GM19467 (cell line): ENCODE data around the gene SNCG.
"Not testable (repeated sequence)": the region's sequence is repeated elsewhere in the genome, so short reads cannot be mapped to it uniquely, and the experiment has no call there.

Experiments
- ATAC-seq: cut with Tn5 transposase; IDR thresholded peaks from one replicate; pipeline ENCODE4 v1.9.1; 2021; ENCODE audit warnings: mild to moderate bottlenecking, moderate library complexity; ENCODE audit not compliant: unreplicated experiment

SNCG gene

DNA sequence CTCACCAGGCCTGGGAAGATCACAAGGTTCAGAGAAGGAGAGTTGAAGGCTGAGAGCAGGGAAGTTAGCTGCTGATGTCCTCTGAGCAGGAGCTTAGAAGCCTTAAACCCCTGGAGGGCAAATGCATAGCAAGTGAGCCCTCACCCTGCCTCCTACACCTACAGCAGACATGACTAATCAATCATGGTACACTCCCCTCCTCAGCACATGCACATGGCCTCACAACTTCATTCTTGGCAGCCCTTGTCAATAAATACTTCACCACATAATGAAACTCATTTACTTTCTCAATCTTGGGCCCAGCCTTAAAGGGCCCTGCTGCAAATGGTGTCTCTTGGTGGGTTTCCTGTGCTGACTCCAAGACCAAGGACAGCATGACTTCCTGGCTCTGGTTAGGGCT lies 13.9 kb upstream of the SNCG start:
- no peak for ATAC-seq

DNA sequence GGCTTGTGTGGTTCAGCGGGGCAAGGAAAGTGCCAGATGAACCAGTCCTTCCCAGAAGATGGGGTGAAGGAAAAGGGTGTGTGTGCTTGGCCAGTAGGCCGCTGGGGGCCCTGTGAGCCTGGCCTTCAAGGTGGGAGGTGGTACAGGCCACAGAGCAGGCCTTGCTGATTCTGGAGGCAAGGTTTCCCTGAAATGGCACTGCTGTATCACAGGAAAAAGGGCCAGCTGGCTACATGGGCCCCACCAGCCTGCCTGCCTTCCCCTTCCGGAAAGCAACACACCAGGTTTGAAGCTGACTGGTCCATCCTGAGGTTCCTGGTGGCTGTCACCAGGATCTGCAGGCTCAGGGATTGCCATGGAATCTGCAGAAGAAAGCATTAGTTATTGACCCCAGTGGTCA lies 13.5 kb upstream of the SNCG start:
- no peak for ATAC-seq

DNA sequence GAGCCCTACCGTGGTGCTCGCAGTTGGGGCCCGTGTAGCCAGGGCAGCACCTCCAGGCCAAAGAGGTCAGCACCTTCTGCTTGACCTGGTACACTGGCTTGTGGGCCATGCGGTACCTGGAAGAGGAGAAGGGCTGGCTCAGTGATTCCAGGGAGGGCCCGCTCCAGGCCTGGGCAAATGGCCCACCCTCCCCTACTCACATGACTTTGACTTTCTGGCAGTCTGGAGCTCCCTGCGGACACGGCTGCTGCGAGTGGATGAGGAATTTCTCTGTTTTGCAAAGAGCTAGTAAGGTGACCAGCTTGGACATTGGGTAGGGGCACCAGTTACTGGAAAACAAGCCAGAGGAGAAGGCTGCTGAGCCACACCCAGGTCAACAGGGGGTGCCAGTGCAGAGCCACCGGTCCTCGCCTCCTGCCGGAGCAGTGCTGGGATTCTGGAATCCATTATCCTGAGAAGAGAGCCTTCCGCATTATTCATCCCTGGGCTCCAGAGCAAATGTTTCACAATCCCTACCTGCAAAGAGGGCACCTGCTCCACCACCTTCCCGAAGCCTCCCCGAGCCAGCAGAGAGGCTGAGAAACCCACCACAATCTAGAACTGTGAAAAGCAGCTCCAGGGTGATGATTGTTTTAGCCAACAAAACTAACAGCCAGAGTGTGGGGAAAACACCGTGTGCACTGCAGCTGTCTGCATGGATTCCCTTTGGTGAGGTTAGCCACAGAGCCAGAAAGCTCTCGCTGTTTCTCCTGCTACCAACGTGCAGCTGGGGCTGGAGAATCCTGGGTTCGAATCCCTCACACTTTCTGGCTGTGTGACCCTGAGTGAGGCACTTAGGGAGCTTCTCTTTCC lies 12.8 kb upstream of the SNCG start:
- no peak for ATAC-seq

DNA sequence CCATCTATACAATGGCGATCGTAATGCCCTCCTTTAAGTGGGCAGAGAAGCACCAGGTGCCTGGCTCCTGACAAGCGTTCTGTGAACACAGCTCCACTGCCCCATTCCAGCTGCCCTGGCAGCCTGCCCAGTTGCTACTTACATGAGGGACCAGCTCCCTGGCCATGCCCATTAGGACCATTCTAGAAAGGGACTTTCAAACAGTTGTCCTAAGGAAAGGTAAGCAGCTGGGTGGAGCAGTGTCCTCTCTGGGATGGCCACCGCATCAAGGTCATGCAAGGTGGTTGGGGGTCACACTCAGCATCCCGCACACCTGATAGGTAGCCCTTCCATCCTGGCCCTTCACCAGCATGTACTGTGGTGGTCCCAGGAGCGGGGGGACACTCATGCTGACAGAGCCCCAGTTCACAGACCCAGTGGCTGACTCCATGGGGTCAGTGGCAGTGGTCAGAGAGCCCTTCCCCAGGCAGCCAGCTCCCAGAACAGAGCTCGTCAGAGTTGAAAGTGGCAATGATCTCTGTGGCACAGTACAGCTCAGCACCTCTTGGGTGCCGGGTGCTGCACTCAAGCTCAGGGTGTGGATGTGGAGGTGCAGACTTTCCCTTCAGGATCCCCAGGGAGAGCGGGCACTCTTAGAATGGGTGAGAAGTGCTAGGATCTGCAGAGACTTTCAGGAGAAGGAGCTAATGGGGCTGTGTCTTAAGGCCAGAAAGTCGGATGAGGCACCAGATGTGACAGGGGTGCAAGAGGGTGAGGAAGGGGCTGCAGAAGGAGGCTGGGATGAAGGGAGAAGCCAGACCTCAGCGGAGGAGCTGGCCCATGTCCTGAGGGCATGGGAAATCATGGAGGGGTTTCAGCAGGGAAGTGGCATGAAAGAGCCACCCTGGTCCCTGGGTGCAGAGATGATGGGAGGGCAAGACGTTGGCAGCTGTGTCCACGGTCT lies 11.9 kb upstream of the SNCG start:
- ATAC-seq: no peak

DNA sequence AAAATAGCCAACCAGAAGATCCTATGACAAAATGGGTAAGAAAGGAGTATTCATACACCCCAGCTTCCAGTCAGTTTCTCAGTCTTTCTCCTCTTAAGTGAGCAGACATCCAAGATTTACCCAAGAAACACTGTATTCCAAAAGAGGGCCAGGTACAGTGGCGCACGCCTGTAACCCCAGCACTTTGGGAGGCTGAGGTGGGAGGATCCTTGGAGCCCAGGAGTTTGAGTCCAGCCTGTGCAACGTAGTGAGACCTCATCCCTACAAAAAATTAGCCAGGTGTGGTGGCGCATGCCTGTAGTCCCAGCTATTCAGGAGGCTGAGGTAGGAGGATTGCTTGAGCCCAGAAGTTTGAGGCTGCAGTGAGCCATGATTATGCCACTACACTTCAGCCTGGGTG lies 10.6 kb upstream of the SNCG start:
- ATAC-seq: not testable (repeated sequence)

DNA sequence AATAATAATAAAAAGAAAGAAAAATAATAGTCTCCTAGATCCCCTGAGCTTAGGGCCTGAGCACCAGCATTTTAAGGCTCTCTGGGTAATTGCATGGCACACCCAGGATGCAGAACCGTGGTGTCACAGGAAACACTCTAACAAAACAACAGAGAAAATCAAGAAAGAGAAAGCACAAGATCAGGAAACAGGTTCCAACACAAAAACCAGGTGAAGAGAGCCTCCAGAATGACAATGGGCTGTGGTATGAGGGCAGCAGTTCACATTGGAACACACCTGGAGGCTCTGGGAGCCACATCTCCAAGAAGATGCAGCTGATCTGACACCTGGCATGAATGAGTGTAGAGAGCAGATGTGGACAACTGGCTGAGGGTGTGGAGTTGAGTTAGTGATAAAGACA lies 8.1 kb upstream of the SNCG start:
- ATAC-seq: no peak

DNA sequence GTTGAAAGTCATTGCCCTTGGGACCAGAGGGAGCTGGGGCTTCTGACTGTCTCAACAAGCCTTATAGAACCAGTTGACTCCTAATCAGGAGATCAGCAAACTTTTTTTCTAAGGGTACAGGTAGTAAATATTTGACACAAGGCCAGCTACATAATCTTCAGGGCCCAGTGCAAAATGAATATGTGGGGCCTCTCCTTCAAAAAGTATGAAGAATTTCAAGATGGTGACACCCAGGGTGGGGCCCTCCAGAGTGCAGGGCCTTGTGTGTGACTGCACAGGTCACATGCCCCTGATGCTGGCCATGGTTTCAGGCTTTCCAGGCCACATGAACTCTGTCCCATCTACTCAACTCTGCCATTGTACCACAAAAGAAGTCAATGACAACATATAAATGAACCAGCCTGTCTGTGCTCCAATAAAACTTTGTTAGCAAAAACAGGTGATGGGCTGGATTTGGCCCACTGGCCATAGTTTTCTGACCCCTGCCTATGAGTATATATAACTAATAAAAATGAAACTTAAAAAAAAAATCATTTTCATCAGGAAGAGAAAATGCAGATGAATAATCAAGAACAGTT lies 7.1 kb upstream of the SNCG start:
- no peak for ATAC-seq

DNA sequence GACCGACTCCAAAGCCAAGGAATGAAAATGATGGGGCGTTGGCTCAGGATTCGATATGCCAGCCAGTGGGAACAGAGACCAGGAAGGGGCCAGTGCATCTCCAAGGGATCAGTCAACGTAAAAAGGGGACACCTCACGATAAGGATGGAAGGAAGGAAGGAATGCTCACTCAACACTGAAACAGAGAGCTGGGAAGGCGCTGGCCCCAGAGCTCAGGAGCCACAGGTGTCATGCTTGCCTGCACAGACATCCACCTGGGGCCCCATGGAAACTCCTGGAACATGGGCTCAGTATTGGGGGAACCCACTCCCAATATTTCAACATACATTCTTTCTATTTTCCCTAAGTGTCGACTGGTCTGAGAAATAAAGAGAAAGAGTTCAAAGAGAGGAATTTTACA lies 6.3 kb upstream of the SNCG start:
- no peak for ATAC-seq

DNA sequence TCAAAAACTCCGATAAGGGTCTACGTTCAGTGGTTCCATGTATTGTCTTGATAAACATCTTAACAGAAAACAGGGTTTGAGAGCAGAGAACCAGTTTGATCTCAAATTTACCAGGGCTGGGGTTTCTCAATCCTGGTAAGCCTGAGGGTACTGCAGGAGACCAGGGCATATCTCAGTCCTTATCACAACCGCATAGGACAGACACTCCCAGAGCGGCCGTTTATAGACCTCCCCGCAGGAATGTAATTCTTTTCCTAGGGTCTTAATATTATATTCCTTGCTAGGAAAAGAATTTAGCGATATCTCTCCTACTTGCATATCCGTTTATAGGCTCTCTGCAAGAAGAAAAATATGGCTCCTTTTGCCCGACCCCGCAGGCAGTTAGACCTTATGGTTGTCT lies 5.7 kb upstream of the SNCG start:
- ATAC-seq: not testable (repeated sequence)

DNA sequence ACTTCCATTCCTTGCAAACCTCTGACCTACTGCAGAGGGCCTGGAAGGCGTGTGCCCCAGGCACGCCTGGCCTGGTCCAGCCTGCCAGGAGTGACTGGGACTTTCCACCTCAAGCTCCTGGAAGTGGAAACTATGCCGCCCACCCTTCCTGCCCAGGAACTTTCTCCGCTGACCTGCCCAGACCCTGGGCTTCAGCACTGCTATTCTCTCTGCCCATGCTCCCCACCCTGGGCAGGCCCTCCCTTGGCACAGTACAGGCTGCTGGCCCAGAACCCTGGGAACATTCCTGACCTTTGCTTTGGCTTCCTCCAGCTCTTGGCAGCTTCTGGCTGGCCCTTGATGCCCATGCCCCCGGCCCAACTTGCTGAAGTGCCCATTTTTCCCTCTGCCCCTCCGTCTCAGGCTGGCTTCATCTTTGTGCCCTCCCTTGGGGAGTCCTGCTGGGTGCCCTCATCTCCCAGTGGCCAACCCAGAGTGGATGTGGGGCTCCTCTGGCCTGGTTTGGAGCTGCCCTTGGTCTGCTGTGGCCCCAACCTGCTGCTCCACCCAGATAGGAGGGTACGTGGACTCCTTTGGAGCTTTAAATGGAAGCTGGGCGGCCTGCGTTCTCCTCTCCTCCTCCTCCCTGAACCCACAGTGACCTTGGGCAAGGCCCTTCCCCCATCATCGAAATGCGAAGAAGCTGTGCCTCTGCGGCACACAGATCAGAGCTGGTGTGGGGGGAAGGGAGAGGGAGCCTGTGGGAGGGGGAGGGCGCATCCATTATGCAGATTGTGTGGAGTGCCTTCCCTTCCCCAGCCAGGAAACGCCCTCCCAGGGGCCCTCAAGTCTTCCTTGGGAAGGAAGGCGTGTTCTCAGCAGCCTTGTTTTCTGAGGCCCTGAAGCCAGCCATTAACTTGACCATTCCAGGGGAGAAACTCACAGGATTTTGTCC lies 4.4 kb upstream of the SNCG start:
- ATAC-seq: no peak

DNA sequence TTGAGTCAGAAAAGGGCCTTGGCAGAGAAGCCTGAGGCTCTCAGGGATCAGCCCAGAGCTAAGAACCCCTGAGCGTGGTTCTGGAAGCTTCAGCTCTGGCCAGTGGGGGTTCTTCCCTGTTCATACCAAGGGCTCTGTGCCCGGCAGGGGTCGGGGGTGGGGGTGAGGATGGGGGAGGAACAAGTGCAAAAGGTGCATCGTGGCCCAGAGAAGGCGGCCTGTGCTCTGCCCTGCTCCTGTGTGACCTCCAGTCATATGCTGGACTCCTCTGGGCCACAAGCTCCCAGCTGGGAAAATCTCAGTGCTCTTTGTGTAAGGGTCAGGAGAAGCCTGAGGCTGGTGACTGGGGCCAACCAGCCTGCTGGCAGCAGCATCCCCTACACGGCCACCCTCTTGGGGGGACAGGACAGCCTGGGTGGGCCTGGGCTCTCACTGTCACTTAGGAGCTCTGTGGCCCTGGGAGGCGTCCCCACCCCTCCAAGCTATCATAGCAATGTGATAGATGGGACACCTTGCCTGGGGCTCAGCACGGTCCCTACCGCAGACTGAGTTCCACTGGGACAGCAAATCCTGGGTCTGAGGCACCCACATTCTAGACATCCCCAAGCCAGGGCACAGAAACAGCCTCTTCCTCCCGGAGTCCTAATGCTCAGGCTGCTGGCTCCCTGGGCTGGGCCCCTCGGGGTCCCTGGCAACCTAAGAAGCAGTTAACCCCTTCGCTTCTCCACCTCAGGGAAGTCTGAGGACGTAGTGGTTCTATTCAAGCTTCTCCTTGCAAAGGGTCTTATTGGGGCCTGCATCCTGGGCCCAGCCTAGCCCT lies 3.5 kb upstream of the SNCG start:
- no peak for ATAC-seq

DNA sequence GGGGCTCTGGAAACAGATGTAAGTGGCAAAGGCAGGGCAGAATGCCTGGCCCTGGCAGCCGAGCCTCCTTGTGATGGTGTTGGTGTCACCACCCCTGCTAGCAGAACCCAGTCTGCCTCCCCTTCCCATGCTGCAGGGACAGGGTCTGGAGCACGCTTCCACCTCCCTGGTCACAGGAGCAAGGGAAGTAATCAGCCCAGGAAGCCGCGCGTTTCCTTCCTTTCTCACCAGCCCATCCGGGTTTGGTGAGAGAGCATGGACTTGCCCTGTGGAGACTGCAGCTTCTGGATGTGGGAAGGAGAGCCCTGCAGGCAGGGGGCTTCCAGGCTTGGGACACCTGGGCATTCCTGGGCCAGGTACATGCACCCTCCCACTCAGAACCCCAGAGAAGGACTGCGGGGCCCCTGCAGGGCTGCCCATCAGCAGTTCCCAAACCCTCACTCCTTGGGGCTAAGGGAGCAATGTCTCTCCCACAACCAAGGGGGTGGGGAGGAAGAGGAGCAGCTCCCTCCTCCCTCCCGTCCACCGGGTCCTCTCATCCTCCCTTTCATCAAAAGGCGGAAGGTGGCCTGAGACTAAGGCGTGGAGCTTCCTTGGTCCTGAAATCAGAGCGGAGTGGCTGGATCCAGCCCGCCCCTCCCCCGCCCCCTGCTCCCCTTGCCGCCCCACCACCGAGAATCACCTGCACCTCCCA lies 2.8 kb upstream of the SNCG start:
- ATAC-seq: no peak

DNA sequence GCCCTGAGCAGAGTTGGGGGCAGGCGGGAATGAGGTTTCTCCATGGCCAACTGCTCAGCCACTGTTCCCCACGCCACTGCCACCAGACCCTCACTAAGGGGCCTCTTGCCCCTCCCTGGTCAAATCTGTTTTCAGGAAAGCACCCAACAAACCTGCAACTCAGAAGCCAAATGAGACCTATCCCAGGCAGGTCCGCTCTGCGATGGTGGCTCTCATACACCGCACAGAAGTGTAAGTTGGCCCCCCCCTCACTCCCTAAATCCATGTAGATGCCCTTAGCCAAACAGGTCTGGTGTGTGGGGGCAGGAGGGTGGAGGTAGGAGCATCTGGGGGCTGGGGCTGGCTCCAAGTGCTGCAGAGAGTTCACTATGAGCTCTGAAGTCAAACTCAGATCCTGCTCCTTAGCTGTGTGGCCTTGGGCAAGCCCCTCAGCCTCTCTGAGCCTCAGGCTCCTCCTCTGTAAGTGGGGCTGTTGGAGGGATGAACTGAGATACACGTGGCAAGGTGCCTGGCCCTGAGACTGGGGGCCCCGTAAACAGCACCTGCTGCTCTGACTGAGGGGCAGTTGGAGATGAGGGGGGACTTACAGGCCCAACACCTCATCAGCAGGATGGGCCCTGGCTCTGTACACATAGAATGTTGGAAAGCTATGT lies 2.1 kb upstream of the SNCG start:
- no peak for ATAC-seq

DNA sequence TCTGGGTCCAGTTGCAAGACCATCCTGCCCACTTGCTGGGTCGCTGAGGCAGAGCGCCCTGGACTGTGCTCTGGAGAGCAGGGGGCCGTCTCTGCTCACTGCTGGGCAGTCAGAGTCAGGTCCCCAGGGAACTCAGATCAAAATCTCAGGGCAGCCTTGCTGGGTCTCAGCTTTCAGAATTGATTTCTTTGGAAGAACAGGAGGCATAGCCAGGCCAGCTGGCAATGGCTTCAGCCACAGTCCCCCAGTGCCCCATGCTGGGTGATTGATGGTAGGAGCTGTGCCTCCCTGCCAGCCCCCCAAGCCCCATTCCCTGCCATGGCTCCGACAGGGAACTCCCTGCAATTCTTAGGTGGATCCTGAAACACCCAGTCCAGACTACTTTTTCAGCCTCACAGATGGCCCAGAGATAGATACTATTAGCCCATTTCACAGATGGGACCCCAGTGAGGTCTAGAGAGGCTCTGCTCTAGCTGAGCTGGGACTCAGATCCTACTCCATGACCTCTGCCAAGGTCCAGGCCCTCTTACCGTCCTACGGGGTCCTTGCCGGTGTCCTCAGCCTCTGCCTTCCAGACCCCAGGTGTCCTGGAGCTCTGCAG lies 1.5 kb upstream of the SNCG start:
- ATAC-seq: no peak

DNA sequence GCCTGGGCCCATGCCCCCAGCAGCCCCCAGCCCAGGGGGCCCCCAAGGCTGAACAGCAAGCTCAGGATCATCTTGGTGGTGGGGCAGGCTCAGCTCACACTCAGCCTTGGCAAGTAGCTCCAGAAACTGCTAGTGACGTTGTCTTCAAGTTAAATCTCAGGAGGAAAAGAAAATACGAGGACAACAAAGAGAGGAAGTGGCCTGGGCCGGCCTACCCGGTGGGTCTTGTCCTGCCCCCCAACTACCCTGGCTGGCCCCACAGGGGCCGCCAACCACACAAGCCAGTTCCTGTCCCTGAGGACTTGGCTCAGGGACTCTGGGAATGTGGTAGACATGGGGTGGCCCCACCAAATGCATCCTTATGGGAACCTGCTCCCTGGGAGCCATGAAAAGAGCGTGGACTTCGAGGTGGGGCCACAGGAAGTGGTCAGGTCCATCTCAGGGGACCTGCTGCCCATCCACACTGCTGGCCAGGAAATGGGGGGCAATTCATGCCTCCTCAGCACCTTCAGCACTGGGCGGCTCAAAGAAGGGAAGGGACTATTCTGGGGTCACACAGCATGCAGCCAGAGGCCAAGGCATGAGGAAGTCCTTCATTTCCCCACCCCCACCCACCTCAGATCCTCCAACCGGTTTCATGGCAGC lies 806 bp upstream of the SNCG start, which contains the start of gene MMRN2:
TSS of gene MMRN2 (minus strand) at position 145 of the 645 bp plus-strand sequence. CDS start at position 71, 74 bp downstream.
- ATAC-seq: no peak

DNA sequence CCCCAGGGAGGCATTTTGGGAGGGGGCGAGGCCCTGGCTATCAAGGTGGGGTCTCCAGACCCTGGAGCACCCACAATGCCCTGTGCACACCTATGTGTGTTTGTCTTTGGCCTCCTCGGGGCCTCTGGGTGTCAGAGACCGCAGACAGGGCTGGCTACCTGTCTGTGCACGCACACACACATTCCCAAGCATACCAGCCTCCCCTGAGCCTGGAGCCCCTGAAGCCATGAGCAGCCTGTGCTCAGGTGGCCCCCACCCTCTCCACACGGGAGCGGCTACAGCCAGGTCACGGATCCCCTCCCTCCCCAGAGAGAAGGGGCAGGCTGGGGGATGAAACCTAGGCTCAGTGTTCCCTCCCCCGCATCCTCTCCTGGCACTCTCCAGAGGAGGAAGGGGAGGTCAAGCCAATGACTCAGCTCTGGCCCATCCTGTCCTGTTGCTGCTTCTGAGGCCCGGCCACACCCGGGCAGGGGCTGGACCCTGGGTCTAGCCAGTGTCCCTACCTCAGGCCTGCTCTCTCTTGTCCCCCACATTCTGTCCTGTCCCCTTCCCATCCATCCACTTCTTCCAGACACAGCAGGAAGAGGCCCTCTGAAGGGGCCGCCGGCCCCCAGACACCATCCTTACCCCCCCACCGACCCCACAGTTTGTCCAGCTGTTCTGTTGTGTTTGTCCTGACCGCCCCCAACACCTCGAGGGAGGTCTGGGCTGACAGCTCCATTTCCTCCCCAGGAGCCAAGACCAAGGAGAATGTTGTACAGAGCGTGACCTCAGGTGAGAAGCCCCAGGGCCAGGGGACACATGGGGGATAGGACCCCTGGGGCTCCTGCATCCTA lies 720 bp downstream of the SNCG start:
- ATAC-seq: no peak

DNA sequence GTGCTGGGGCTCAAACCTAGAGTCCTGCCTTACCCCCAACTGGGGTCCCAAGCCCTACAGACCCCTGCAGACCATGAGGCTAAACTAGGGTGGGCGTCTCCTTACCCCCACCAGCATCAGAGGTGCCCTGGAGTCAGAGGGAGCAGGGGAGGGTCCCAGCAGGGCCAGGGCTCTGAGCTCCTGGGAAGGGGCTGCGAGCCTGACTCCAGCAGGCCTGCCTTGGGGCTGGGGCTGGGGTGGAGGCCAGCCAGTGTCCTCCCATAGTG lies 1.3 kb downstream of the SNCG start:
- ATAC-seq: no peak
